IPS-11a (cell line): ENCODE measurements around the gene NARF.
A peak's percentile ranks its signal among the peaks of the same experiment; 100 is the strongest.
"Not testable (repeated sequence)": the region's sequence is repeated elsewhere in the genome, so short reads cannot be mapped to it uniquely, and the experiment has no call there.

Experiments
- H3K4me3 ChIP-seq: one replicate; pipeline ENCODE4 v1.5.1; 2013; ENCODE audit warnings: low read depth, low read length, control low read depth

The NARF gene

DNA sequence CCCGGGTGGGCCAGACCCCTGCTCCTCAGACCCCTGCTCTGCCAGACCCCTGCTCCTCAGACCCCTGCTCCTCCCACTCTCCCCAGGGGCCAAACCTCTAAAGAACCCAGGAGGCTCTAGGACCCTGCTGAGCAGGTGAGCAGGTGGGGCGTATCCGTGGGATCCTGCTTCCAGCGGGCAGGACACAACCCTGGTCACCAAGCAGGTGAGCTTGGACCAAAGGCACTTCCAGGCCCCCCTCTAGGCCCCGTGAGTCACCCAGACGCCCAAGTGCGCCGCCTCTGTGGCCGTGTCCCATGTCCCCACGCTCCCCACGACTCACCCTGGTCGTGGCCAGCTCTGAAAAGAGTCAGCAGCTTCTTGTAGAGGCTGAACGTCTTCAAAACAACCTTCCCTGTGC is 13.0 kb upstream of the NARF start:
- no peak overlapping the region for H3K4me3 ChIP-seq

DNA sequence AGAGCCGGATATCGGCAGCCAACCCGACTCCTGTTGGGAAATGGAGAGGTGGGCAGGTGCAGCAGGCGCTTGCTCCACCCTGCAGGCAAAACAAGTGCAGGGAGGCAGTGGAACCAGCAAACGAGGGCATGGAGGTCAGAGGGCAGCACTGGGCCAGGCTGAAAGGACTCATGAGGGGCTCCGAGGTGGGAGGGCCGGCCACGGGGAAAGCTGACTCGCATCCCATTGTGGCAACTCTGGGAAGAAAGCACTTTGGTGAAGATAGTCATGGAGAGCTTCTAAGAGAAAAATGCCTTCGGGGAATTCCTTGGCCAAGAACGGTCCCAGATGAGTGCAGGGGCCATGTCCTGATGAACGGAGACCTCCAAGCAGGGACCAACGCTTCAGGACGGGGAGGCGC is 12.4 kb upstream of the NARF start:
- H3K4me3 ChIP-seq, result no peak overlapping the region

DNA sequence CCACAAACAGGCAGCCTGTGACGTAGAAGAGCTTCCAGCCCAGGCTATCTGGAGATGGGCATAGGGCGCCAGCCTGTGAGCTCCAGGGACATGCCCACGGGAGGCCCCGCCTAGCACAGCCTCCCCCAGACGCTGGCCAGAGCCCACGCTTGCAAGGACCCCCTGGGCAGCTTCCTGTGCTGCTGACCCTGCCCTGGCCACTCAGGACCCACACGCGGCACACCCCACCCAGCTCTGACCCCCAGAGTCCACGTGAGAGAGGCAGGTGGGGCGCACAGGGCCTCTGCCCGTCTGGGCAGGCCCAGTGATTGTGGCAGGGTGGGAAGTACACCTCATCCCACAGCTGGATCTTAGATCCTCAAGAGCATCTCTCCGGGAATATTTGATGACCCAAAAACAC is 11.9 kb upstream of the NARF start:
- H3K4me3 ChIP-seq, result no peak overlapping the region

DNA sequence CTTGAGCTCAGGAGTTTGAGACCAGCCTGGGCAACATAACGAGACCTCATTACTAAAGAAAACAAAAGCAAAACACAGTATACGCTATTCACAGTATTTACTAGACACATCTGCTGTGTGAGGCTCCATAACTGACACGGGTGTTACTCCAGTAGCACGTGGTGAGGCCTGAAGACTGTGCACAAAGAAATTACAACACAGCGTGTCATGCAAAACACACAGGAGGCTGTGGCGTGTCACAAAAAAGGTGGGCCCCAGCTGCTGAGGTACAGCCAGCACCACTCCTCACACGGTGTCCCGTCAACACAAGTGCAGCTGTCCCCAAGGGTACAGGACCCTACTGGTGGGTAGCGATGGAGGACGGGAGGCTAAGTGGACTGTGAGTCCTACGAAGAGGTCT is 10.7 kb upstream of the NARF start:
- H3K4me3 ChIP-seq, result no peak overlapping the region

DNA sequence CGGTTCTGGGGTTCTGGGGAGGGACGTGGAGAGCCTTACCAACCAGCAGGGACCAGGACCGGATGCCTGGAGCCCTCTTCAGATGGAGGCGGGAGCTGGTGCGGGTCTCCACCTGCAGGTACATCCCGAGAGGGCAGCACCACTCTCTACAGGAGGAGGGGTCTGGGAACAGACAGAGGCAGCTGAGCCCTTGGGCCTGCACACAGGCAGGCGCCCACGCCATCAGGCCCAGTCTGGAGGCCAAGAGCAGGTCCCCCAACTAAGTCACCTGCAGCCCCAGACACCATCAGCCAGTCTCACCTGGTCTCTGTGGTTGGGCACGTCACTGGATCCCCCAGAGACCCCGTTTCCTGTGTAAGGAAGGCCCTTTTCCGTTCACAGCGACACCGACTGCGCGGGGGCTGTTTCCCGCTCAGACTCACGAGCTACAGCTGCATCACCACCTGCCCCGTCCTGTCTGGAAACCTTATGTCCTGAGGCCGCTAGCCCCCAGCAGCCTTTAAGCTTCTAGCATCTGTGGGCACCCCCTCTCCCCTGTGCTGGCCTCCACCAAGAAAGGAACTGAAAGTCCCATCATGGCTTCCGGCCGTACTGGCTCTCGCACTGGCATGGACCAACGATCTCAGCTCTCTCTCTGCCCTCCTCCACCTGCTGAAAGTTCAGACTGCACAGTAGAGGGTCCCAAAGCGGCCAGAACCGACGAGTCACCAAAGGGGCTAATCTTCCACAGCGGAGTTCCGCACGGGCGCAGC is 9.2 kb upstream of the NARF start:
- H3K4me3 ChIP-seq, result no peak overlapping the region

DNA sequence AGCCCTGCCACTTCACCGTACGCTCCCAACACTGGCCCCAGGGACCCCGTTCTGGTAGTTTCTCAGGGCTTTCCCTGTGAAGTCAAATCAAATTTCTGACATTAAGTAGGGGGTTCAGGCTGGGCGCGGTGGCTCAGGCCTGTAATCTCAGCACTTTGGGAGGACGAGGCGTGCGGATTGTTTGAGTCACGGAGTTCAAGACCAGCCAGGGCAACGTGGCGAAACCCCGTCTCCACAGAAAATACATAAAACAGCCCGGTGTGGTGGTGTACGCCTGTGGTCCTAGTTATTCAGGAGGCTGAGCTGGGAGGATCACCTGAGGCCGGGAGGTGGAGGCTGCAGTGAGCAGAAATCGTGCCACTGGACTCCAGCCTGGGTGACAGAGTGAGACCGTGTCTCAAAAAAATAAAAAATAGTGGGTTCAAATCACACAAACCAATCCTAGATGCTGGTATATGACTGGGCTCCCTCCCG is 8.6 kb upstream of the NARF start:
- H3K4me3 ChIP-seq, result peak overlapping the region; percentile 77

DNA sequence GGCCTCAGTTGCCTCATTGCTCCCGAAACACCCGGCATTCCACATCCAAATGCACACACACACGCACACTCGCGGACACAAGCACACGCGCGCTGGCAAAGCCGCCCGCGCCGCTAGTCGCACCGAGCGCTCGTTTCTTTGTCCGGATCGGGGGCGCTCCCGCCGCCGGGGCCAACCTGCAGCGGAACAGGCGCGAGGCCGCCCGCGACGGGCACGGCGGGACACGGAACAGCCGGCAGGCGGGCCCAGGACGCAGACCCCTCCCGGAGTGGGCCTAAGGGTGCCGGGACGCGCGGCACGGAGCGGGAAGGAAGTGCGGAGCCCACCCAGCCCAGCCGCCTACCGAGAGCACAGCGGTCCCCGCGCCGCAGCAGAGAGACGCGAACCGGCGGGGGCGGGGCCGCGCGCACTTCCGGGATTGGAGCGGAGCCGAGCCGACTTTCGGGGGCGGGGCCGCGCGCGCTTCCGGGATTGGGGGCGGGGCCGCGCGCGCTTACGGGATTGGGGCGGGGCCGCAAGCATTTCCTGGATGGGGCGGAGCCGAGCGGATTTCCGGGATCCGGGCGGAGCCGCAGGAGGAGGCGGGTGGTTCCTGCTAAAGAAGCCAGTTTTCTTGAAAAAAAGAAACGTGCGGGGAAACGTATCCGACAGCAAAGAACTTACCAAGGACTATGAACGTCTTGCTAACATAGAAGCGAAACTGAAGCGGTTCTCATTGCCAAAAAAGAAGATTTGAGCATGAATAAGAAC is 8.0 kb upstream of the NARF start, which contains the start of gene CYBC1:
TSS of gene CYBC1 (minus strand) at position 396 of the 750 bp plus-strand sequence. CDS start 1,498 bp downstream, outside the sequence.
- peak within 1 kb of the TSS; percentile 77 for H3K4me3 ChIP-seq

DNA sequence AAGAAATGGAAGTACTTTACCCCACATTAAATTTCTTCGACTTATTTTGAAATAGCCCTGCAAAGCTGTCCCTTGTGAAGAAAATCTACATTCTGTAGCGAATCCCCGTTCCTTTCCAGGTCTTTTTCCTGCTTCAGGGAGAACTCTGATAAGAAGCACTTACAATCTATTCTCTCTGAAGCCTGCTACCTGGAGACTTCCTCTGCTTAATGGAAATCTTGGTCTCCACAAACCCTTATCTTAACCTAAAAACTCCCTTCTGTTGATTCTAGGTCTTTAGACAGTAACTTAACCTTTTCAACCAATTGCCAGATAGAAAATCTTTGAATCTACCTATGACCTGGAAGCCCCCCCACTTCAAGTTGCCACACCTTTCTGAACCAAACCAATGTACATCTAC is 6.4 kb upstream of the NARF start:
- no peak overlapping the region for H3K4me3 ChIP-seq

DNA sequence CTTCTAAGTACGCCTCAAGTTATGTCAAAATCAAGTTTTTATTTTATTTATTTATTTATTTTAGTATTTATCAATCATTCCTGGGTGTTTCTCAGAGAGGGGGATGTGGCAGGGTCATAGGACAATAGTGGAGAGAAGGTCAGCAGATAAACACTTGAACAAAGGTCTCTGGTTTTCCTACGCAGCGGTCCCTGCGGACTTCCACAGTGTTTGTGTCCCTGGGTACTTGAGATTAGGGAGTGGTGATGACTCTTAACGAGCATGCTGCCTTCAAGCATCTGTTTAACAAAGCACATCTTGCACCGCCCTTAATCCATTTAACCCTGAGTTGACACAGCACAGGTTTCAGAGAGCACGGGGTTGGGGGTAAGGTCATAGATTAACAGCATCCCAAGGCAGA is 5.4 kb upstream of the NARF start:
- H3K4me3 ChIP-seq, result not testable (repeated sequence)

DNA sequence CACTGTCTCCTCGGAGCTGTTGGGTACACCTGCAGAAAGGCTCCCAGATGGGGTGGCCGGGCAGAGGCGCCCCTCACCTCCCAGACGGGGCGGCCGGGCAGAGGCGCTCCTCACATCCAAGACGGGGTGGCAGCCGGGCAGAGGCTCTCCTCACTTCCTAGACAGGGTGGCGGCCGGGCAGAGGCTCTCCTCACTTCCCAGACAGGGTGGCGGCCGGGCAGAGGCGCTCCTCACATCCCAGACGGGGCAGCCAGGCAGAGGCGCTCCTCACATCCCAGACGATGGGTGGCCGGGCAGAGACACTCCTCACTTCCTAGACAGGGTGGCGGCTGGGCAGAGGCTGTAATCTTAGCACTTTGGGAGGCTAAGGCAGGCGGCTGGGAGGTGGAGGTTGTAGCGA is 4.8 kb upstream of the NARF start:
- H3K4me3 ChIP-seq, result not testable (repeated sequence)

DNA sequence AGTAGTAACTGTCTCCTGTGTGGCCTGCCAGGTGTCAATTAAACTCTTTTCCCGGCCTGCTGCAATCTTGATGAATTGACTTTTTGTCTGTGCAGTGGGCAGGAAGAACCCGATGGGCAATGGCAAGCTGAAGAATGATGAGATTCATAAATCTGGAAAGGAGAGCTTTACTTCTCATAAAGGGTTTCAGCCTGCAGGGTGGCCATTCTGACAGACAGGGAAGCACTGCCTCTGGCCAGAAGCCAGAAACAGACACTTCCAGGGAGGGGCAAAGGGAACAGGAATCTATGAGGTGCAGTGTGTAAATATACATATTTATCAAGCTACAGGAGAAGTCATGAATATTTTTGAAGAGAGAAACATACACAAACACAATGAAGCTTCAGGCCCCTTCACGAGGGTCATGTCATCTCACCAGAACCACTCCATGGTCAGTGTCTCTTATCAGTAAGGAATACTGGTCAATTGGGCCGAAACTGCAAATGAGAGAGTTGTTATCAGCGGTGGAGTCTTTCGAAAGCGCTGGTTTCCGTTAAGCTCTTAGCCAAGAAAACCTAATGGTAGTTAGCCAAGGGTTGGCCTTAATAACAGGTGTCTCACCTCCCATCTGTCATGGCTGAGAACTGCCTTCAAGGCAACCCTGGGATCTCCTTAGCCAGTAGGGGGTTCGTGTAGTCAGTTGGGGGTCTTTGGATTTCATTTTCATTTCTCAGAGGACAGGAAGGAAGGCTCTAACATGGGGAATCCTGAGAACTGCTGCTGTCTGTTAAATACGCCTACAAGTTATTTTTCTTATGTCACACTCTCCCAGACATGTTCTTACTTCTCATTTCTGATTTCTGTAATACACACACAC is 1.2 kb upstream of the NARF start:
- H3K4me3 ChIP-seq, result peak overlapping the region; percentile 67

DNA sequence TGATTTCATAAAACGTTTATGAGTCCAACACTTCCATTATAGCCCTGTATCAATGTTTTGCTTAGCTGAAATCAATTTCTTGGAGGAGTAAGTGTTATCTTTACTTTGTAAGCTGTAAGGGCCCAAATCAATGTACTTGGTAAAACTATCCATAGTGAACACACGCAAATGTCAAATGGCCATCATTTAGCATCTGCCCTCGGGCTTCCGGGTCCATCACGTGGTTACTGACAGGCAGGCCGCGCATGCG is 687 bp upstream of the NARF start:
- peak overlapping the region; percentile 67 for H3K4me3 ChIP-seq

DNA sequence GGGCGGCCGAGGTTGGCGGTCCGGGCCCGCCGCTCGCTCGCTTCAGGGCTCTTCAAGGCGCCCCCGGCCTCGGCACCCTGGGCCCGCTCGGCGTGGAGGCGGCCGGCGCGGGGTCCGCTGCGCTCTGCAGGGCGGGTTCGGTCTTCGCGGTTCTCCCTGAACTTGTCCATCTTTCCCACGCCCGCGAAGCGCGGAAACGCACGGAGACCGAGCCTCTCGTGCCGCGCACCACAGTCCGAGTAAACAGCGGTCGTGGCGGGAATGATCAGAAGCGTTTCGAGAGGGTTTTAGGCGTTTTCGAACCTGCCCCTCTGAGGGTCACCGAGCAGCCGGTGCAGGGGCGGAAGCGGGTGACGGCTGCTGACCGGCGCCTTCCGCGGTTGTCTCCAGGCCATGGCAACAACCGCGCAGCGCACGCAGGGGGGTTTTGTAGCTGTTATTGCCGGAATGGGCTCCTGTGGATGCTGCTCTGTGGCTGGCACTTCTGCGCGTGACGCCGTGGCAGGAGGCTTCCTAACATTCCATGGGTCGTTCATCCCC is 414 bp downstream of the NARF start:
- peak overlapping the region; percentile 79 for H3K4me3 ChIP-seq

DNA sequence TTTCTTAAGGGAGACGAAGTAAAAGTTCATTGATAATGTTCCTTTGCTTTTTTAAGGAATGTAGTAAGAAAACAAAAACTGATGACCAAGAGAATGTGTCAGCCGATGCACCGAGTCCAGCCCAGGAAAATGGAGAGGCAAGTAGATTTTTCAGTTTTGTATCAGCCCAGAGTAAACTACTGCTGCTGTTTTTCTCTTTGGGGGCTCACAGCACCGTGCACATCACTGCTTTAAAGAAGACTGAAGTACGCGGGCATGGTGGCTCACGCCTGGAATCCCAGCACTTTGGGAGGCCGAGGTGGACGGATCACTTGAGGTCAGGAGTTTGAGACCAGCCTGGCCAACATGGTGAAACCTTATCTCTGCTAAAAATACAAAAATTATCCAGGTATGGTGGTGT is 1.4 kb downstream of the NARF start:
- not testable (repeated sequence) for H3K4me3 ChIP-seq

DNA sequence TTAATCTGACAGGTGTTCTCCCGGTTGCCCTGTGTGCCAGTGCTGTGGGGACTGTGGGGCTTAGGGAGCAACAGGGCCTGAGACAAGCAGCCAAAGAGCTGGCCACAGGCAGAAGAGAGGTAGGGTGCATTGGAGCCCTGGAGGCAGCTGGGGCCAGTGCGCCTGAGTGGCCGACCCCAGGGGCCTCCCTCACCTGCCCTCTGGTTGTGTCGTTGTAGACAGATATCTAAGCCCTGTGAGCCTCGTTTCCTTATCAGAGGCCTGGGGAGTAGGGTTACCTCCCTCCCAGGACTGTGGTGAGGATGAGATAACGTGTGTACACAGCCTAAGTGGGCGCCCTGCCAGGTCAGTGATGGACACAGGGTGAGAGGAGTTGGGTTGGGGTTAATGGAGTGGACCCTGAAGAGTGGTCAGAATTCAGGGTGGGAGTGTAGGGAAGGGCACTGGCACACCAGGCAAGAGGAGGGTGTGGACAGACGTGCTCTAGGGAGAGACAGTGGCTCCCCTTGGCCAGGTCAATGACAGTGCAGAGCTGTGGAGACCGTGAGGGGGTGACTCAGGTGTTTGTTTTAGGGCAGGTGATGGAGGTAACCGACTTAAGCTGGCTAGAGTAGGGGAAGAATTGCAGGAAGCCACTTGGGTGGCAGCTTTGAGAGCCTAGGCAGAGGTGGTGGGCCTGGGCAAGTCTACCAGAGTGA is 3.4 kb downstream of the NARF start:
- H3K4me3 ChIP-seq, result no peak overlapping the region

DNA sequence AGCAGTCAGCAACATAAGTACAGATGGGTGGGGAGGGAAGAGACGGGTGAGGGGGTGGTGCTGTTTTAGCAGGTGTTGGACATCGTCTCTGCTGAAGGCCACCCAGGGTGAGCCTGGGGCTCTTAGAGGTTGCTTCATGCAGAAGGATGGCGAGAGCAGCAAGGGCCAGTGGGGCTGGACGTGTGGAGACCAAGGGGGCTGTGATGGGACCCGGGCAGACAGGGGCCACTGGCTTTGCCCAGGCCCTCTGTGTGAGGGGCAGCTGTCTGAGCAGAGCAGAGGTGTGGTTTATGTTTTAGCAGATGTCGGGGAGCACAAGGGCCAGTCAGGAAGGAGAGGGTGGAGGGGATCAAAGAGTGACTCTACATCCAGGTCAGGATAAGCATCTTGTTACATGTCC is 4.8 kb downstream of the NARF start:
- no peak overlapping the region for H3K4me3 ChIP-seq

DNA sequence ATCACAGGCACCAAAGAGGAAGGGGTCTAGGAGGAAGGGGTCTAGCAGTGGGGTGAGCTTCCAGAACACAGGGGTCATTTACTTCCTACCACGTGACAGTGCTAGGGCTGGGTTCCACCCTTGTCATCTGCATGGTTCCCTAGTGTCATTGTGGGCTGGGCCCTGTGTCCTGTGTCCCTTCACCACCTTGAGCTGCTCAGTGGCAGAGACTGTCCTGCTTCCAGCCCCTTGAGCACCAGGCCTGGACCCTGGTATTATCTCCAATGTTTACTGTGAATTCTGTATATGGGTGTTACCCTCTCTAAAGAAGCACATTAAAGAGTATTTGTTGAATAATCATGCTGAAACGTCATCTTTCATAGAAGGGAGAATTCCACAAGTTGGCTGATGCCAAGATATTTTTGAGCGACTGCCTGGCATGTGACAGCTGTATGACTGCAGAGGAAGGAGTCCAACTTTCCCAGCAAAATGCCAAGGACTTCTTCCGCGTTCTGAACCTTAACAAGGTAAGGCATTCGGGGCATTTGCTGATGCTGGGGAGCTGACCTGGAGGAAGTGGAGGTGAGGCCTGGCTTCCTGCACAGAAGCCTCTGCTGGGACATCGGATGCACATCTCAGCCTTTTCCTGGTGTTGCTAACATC is 5.5 kb downstream of the NARF start:
- H3K4me3 ChIP-seq, result no peak overlapping the region

DNA sequence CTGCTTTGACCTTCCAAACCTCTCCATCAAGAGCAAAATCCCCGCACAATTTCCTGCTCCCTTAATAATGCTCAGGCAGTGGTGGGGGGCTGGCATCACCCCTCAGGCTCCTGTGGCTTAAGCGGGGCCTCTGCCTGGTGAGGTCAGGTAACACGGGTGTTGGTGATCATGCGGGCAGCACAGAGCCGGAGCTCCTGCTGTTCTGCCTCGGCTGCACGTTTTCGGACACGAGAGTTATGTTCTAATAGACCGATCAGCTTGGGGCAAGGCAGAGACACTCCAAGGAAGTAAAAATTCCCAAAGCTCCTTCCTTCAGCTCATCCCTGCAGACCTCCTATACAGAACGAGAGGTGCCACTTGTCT is 6.0 kb downstream of the NARF start:
- H3K4me3 ChIP-seq, result no peak overlapping the region

DNA sequence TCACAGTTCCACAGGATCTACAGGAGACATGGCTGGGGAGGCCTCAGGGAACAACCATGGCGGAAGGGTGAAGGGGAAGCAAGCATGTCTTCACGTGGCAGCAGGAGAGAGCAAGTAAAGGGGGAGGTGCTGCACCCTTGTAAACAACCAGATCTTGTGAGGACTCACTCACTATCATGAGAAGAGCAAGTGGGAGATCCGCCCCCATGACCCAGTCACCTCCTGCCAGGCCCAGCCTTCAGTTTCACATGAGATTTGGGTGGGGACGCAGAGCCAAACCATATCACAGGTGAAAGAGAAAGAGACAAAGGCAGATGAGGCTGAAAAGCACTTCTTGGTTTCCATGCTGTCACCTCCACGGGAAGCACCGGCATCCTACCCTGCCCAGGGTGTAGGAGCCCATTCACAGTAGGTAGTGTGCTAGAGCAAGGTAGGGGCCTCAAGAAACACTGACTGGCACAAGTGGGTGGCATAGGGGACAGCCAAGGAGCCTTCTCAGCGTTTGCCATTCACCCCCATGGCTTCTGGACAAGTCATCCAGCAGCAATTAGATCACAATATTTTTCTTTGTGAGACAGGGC is 6.6 kb downstream of the NARF start:
- H3K4me3 ChIP-seq, result no peak overlapping the region

DNA sequence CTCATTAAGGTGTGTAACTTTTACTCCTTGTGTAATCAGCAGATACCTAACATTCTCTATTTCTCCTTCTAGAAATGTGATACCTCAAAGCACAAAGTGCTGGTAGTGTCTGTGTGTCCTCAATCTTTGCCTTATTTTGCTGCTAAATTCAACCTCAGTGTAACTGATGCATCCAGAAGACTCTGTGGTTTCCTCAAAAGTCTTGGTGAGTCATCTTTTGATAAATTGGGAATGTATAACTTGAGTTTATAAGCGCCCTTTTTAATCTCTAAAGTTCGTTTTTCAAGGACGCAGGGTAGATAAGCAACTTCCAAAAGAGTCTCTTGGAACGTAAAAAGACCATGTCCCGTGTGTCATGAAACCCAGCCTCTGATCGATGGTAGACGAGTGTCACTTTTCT is 10.2 kb downstream of the NARF start:
- H3K4me3 ChIP-seq, result no peak overlapping the region
